Neural cell (in vitro differentiated cells): ENCODE measurements around the gene TRPM3.

ENCODE experiments used
- MXI1 ChIP-seq: fragments of 450-650 bp; conservative IDR thresholded peaks from 2 replicates; pipeline ENCODE4 v1.6.1; 2014; ENCODE audit warnings: antibody characterized with exemption, mild to moderate bottlenecking; ENCODE audit not compliant: poor library complexity, severe bottlenecking
- POLR2AphosphoS5 ChIP-seq: IDR thresholded peaks from 2 replicates; pipeline ENCODE4 v1.6.1; 2012

- TF ChIP-seq MXI1 = no peak
- no peak for TF ChIP-seq POLR2AphosphoS5
Observed at GRCh38 chr9:70802206-70802605, 319.2 kb downstream of the TRPM3 start.
